Neural crest cell (in vitro differentiated cells): Measurements from ENCODE around the gene COL5A2. TPM values are rescaled to one million over a fixed set of nuclear protein-coding genes. Genes with fewer than 3 reads are reported as not detected.

Source experiments
- DNase-seq: peaks from one replicate; pipeline ENCODE4 v3.0.0; 2021; ENCODE audit warnings: low read depth, mixed read lengths, low spot score
- H3K27ac Mint-ChIP-seq: one replicate; pipeline ENCODE4 v1.8.0; 2021; ENCODE audit warnings: mild to moderate bottlenecking, mixed read lengths; ENCODE audit not compliant: unreplicated experiment
- H3K27me3 Mint-ChIP-seq: 2 replicates; pipeline ENCODE4 v1.8.0; 2021; ENCODE audit warnings: low read depth, mild to moderate bottlenecking, mixed read lengths
- H3K36me3 Mint-ChIP-seq: 2 replicates; pipeline ENCODE4 v1.8.0; 2021; ENCODE audit warnings: low read depth, mild to moderate bottlenecking, mixed read lengths
- H3K4me1 Mint-ChIP-seq: 2 replicates; pipeline ENCODE4 v1.8.0; 2021; ENCODE audit warnings: mixed read lengths
- H3K4me3 Mint-ChIP-seq: one replicate; pipeline ENCODE4 v1.8.0; 2021; ENCODE audit warnings: mild to moderate bottlenecking, mixed read lengths
- H3K9me3 Mint-ChIP-seq: 2 replicates; pipeline ENCODE4 v1.8.0; 2021; ENCODE audit warnings: mixed read lengths
- CTCF ChIP-seq: fragments of 200-600 bp; sonication (generic); conservative IDR thresholded peaks from 2 replicates; pipeline ENCODE4 v1.5.0; 2021; ENCODE audit warnings: antibody characterized with exemption, mild to moderate bottlenecking
- microRNA-seq: library from miRNA; unstranded; fragments of <30 nt; microRNA quantifications from one replicate; pipeline ENCODE4, GENCODE V29; 2020
- total RNA-seq: library from RNA; stranded (reverse); gene quantifications from 2 replicates; pipeline ENCODE4 v1.2.1, GENCODE V29; 2021

Gene COL5A2
- total RNA-seq, 1 donor from 2014 or later = 62.6 TPM

GRCh38 chr2:188983427-188984064 is 196.0 kb downstream of the COL5A2 start:
- H3K27ac Mint-ChIP-seq = no peak overlapping the region
- no peaks in the 10 kb centered on the region for H3K9me3 Mint-ChIP-seq
- no peak overlapping the region for H3K4me3 Mint-ChIP-seq
- no peaks in the 10 kb centered on the region for H3K36me3 Mint-ChIP-seq
- no peak for DNase-seq
- H3K27me3 Mint-ChIP-seq = no peaks in the 10 kb centered on the region
- peak; percentile 48 for TF ChIP-seq CTCF
- H3K4me1 Mint-ChIP-seq = peaks cover 9% of the 10 kb centered on the region

Small RNAs within 50 kb of the gene (microRNA-seq; reads per million reads assigned to microRNA genes)
- 9.5 reads per million, percentile 17 among the genes with 10 or more reads in this experiment for gene MIR3129
- not detected for gene MIR3606

Other genes starting within 250 kb of the COL5A2 start
- 13.2 and 14.9 TPM in 2 replicates for gene COL3A1, start 205.4 kb downstream of the COL5A2 start, total RNA-seq